HepG2 (cell line): ENCODE data around the gene ZBED5. TPM values are rescaled to one million over a fixed set of nuclear protein-coding genes. Genes with fewer than 3 reads are reported as not detected.

Experiments used
- AGO1 ChIP-seq: fragments of 200-400 bp; formaldehyde crosslinking; IDR thresholded peaks from 2 replicates; pipeline ENCODE4 v1.6.1; 2017; ENCODE audit warnings: mild to moderate bottlenecking, low read depth, low read length, moderate library complexity; ENCODE audit not compliant: poor library complexity, severe bottlenecking
- ARID5B ChIP-seq: IDR thresholded peaks from 2 replicates; pipeline ENCODE4 v1.4.0; 2020; ENCODE audit warnings: mild to moderate bottlenecking, missing genetic modification reagents
- ATF7 ChIP-seq, 2 experiments: fragments of 450-650 bp in 1 of 2; sonication (generic) in 1 of 2; formaldehyde crosslinking in 1 of 2; IDR thresholded peaks; 2 replicates each; pipeline versions ENCODE4 v1.4.0 to v1.6.1; 2016 to 2020; ENCODE audit warnings: antibody characterized with exemption in 1 of 2, mild to moderate bottlenecking in 1 of 2, missing genetic modification reagents in 1 of 2
- ATM ChIP-seq: fragments of 450-650 bp; IDR thresholded peaks from 2 replicates; pipeline ENCODE4 v1.7.1; 2017; ENCODE audit warnings: mild to moderate bottlenecking, borderline replicate concordance
- HMGA1 ChIP-seq: sonication (generic); formaldehyde crosslinking; conservative IDR thresholded peaks from 2 replicates; pipeline ENCODE4 v1.4.0; 2020; ENCODE audit warnings: missing genetic modification reagents
- NCOA1 ChIP-seq: sonication (generic); formaldehyde crosslinking; IDR thresholded peaks from 2 replicates; pipeline ENCODE4 v1.9.0; 2021; ENCODE audit warnings: missing genetic modification reagents
- SALL2 ChIP-seq: sonication (generic); formaldehyde crosslinking; IDR thresholded peaks from 2 replicates; pipeline ENCODE4 v1.8.1; 2023; ENCODE audit warnings: mild to moderate bottlenecking, missing genetic modification reagents, inconsistent platforms
- ZFP90 ChIP-seq: sonication (generic); formaldehyde crosslinking; IDR thresholded peaks from 2 replicates; pipeline ENCODE4 v1.8.0; 2022; ENCODE audit warnings: missing genetic modification reagents, mild to moderate bottlenecking, inconsistent platforms, borderline replicate concordance
- ZNF446 ChIP-seq: sonication (generic); formaldehyde crosslinking; IDR thresholded peaks from 2 replicates; pipeline ENCODE4 v1.5.0; 2020; ENCODE audit warnings: mild to moderate bottlenecking, missing genetic modification reagents
- ZNF564 ChIP-seq: sonication (generic); formaldehyde crosslinking; IDR thresholded peaks from 2 replicates; pipeline ENCODE4 v1.8.1; 2023; ENCODE audit warnings: mild to moderate bottlenecking, missing genetic modification reagents
- ZNF619 ChIP-seq: sonication (generic); formaldehyde crosslinking; IDR thresholded peaks from 2 replicates; pipeline ENCODE4 v1.4.0; 2020; ENCODE audit warnings: mild to moderate bottlenecking, missing genetic modification reagents
- ZNF629 ChIP-seq: sonication (generic); formaldehyde crosslinking; conservative IDR thresholded peaks from 2 replicates; pipeline ENCODE4 v1.5.0; 2020; ENCODE audit warnings: missing genetic modification reagents
- ZNF720 ChIP-seq: sonication (generic); formaldehyde crosslinking; IDR thresholded peaks from 2 replicates; pipeline ENCODE4 v1.4.0; 2020; ENCODE audit warnings: missing genetic modification reagents
- ZNF816 ChIP-seq: sonication (generic); formaldehyde crosslinking; IDR thresholded peaks from 2 replicates; pipeline ENCODE4 v1.8.0; 2022; ENCODE audit warnings: missing genetic modification reagents, mild to moderate bottlenecking, borderline replicate concordance
- ZNF839 ChIP-seq: sonication (generic); formaldehyde crosslinking; IDR thresholded peaks from 2 replicates; pipeline ENCODE4 v1.4.0; 2020; ENCODE audit warnings: missing genetic modification reagents, mild to moderate bottlenecking, borderline replicate concordance
- ZNF850 ChIP-seq: sonication (generic); formaldehyde crosslinking; conservative IDR thresholded peaks from 2 replicates; pipeline ENCODE4 v1.9.0; 2021; ENCODE audit warnings: mild to moderate bottlenecking, missing genetic modification reagents
- polyA plus RNA-seq, 8 experiments: library from polyadenylated mRNA; depleted of rRNA in 3 of 8; stranded (reverse) in 7 of 8; unstranded in 1 of 8; fragments of >200 nt; fragmentation: Illumina TruSeq in 4 of 8; extraction: Trizol in 4 of 8; gene quantifications; 2 replicates each; pipeline versions ENCODE4 v1.2.1 to v1.2.3, GENCODE V29; 2011 to 2016; ENCODE audit warnings: low read depth in 4 of 8, missing spikeins in 1 of 8, mixed read lengths in 1 of 8; ENCODE audit not compliant: insufficient read depth in 1 of 8
- total RNA-seq, 5 experiments: library from RNA; depleted of rRNA; stranded (reverse); fragments of >200 nt; fragmentation: Illumina TruSeq; extraction: Trizol; gene quantifications; 2 replicates each; pipeline ENCODE4 v1.2.3, GENCODE V29; 2016; ENCODE audit warnings: low read depth in 1 of 5
- TF ChIP-seq, protein P1 (sequence below): sonication (generic); formaldehyde crosslinking; IDR thresholded peaks from 2 replicates; pipeline ENCODE4 v1.4.0; 2020; ENCODE audit warnings: mild to moderate bottlenecking, missing genetic modification reagents
- TF ChIP-seq, protein P2 (sequence below): sonication (generic); formaldehyde crosslinking; IDR thresholded peaks from 2 replicates; pipeline ENCODE4 v1.5.1; 2020; ENCODE audit warnings: mild to moderate bottlenecking, missing genetic modification reagents, borderline replicate concordance
- TF ChIP-seq, protein P3 (sequence below): sonication (generic); formaldehyde crosslinking; IDR thresholded peaks from 2 replicates; pipeline ENCODE4 v1.4.0; 2020; ENCODE audit warnings: low read depth, mild to moderate bottlenecking, missing genetic modification reagents

ZBED5 gene
- total and polyA plus RNA-seq, 2 of the 13 experiments (the other 11 are each of a cell fraction or from before 2014, with no cell fraction given): 18.2 to 38.6 TPM

DNA sequence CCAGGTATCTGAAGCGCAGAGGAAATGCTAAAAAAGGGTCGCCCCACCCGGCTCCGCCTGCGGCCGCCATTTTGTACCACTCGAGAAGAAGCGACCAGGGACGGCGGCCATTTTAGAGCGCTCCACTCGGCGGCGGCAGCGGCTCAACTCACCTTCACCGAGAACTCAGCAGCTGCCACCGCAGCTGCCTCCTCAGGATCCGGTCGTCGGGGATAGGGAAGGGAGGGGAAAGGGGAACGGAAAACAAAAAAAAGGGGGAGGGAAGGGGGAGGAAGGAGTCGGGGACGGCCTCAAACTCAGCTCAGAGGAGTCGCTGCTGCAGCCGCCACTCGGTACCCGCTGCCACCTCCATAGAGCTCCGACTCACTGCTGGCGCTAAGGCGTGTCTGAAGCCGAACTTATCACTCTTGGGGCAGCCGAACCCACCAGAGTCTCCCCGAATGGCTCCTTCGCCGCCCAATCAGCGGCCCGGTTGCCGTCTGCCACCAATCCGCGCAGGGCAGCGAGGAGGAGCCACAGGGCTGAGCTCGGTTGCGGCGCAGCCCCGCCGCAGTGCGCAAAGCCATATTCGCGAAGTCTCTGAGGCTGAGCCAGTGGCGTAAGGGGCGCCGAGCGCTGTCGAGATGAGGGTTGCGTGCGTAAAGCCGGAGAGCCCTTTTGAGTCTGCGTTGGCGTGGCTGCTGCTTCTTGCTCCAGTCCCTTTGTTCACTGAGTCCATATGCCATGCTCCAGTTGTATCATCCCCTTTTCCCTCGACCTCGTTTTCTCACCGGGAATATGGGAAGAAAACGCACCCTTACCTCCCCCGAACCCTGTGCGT is 49.1 kb downstream of the ZBED5 start, which contains the start of gene EIF4G2 (continued):
- TF ChIP-seq, protein P1, sequence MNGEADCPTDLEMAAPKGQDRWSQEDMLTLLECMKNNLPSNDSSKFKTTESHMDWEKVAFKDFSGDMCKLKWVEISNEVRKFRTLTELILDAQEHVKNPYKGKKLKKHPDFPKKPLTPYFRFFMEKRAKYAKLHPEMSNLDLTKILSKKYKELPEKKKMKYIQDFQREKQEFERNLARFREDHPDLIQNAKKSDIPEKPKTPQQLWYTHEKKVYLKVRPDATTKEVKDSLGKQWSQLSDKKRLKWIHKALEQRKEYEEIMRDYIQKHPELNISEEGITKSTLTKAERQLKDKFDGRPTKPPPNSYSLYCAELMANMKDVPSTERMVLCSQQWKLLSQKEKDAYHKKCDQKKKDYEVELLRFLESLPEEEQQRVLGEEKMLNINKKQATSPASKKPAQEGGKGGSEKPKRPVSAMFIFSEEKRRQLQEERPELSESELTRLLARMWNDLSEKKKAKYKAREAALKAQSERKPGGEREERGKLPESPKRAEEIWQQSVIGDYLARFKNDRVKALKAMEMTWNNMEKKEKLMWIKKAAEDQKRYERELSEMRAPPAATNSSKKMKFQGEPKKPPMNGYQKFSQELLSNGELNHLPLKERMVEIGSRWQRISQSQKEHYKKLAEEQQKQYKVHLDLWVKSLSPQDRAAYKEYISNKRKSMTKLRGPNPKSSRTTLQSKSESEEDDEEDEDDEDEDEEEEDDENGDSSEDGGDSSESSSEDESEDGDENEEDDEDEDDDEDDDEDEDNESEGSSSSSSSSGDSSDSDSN (CRISPR knock-in tag): no peak; the same call in 1 of the 2 replicates
- TF ChIP-seq ZNF720 (CRISPR knock-in tag): no peak
- 0 out of 2 replicates have a peak, but pooled peaks have one; percentile 8 for TF ChIP-seq ZNF816 (CRISPR knock-in tag)
- peak; percentile 64; the same call in 1 of the 2 replicates for TF ChIP-seq ZFP90 (CRISPR knock-in tag)
- TF ChIP-seq, protein P2, sequence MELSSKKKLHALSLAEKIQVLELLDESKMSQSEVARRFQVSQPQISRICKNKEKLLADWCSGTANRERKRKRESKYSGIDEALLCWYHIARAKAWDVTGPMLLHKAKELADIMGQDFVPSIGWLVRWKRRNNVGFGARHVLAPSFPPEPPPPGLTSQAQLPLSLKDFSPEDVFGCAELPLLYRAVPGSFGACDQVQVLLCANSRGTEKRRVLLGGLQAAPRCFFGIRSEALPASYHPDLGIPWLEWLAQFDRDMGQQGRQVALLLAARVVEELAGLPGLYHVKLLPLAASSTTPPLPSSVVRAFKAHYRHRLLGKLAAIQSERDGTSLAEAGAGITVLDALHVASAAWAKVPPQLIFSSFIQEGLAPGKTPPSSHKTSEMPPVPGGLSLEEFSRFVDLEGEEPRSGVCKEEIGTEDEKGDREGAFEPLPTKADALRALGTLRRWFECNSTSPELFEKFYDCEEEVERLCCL (CRISPR knock-in tag): no peak
- TF ChIP-seq ZNF619: no peak; the same call in 1 of the 2 replicates
- TF ChIP-seq, protein P3, sequence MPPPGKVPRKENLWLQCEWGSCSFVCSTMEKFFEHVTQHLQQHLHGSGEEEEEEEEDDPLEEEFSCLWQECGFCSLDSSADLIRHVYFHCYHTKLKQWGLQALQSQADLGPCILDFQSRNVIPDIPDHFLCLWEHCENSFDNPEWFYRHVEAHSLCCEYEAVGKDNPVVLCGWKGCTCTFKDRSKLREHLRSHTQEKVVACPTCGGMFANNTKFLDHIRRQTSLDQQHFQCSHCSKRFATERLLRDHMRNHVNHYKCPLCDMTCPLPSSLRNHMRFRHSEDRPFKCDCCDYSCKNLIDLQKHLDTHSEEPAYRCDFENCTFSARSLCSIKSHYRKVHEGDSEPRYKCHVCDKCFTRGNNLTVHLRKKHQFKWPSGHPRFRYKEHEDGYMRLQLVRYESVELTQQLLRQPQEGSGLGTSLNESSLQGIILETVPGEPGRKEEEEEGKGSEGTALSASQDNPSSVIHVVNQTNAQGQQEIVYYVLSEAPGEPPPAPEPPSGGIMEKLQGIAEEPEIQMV (CRISPR knock-in tag): peak; percentile 92; the same call in 1 of the 2 replicates
- no peak; the same call in 1 of the 2 replicates for TF ChIP-seq NCOA1
- 0 out of 2 replicates have a peak, but pooled peaks have one; percentile 7 for TF ChIP-seq ZNF850 (CRISPR knock-in tag)
- TF ChIP-seq ZNF564 (CRISPR knock-in tag): peak; percentile 76
- peak; percentile 62; the same call in 1 of the 2 replicates for TF ChIP-seq ZNF839 (CRISPR knock-in tag)
- no peak for TF ChIP-seq ATM
- no peak for TF ChIP-seq ZNF629 (CRISPR knock-in tag)
- TF ChIP-seq SALL2 (CRISPR knock-in tag): peak; percentile 62
- TF ChIP-seq ARID5B (CRISPR knock-in tag): peak; percentile 32; the same call in 1 of the 2 replicates
- TF ChIP-seq ZNF446 (CRISPR knock-in tag): no peak
- no peak for TF ChIP-seq ATF7 (IDR thresholded peaks at IDR 0.05)
- no peak for TF ChIP-seq ATF7 (CRISPR knock-in tag; IDR thresholded peaks at IDR 0.05)
- TF ChIP-seq HMGA1 (CRISPR knock-in tag): no peak
- peak; percentile 100 for TF ChIP-seq AGO1
